Germinal center (tissue), 1 donor: ENCODE data around the gene CAPS.
"Not testable (repeated sequence)": the region's sequence is repeated elsewhere in the genome, so short reads cannot be mapped to it uniquely, and the experiment has no call there.

Experiments
- DNase-seq: peaks from one replicate; pipeline ENCODE4 v3.0.0; 2012; ENCODE audit warnings: mixed read lengths, low spot score

CAPS gene

GRCh38 chr19:5957170-5957569 is 43.1 kb downstream of the CAPS start:
- DNase-seq: no peak

- DNase-seq: no peak
Observed at GRCh38 chr19:5958074-5958850, 44.2 kb downstream of the CAPS start.

GRCh38 chr19:5958851-5959122 is 44.7 kb downstream of the CAPS start:
- DNase-seq: no peak

- DNase-seq: no peak
Observed at GRCh38 chr19:5959260-5960004, 45.4 kb downstream of the CAPS start.

GRCh38 chr19:5960005-5961001 is 46.2 kb downstream of the CAPS start:
- no peak for DNase-seq

GRCh38 chr19:5961641-5961968 is 47.6 kb downstream of the CAPS start:
- not testable (repeated sequence) for DNase-seq

- peak; percentile 29 for DNase-seq
Observed at GRCh38 chr19:5961969-5962945, 48.2 kb downstream of the CAPS start.

GRCh38 chr19:5963259-5963658 is 49.2 kb downstream of the CAPS start:
- not testable (repeated sequence) for DNase-seq

- DNase-seq: no peak
Observed at GRCh38 chr19:5963855-5964254, 49.8 kb downstream of the CAPS start.

- no peak for DNase-seq
Observed at GRCh38 chr19:5964816-5965565, 50.9 kb downstream of the CAPS start.
